GM12892 (cell line): ENCODE results near the gene ZNF827.
A peak's percentile ranks its signal among the peaks of the same experiment; 100 is the strongest.

Experiments used
- DNase-seq: peaks from one replicate; pipeline ENCODE4 v3.0.0; 2011; ENCODE audit not compliant: insufficient read length
- FAIRE-seq: peaks from 2 replicates; lab custom pipeline; 2011; peaks lifted over from hg19 to GRCh38; lab: Jason Lieb, UNC
- POLR2A ChIP-seq: IDR thresholded peaks from 2 replicates; pipeline ENCODE4 v1.6.1; 2011; ENCODE audit warnings: low read depth, low read length, control low read depth
- POLR2AphosphoS5 ChIP-seq: IDR thresholded peaks from 2 replicates; pipeline ENCODE4 v1.6.1; 2011; ENCODE audit warnings: low read depth, low read length, control low read depth
- TAF1 ChIP-seq: IDR thresholded peaks from 2 replicates; pipeline ENCODE4 v1.6.1; 2011; ENCODE audit warnings: low read depth, mild to moderate bottlenecking, control low read depth, low read length, borderline replicate concordance

Gene ZNF827

GRCh38 chr4:145772347-145772746 is 166.3 kb downstream of the ZNF827 start:
- no peak for TF ChIP-seq POLR2AphosphoS5
- DNase-seq (no peak), FAIRE-seq (no peak)

GRCh38 chr4:145770124-145770523 is 168.5 kb downstream of the ZNF827 start:
- FAIRE-seq (no peak), DNase-seq (no peak)
- no peak for TF ChIP-seq TAF1
- TF ChIP-seq POLR2AphosphoS5: no peak
- TF ChIP-seq POLR2A: no peak

- FAIRE-seq (no peak), DNase-seq (no peak)
- TF ChIP-seq POLR2AphosphoS5 (no peak), POLR2A (no peak), TAF1 (no peak)
Observed at GRCh38 chr4:145769450-145770037, 169.1 kb downstream of the ZNF827 start.

- no peak for DNase-seq
- no peak for FAIRE-seq
- no peak for TF ChIP-seq TAF1
- no peak for TF ChIP-seq POLR2AphosphoS5
- no peak for TF ChIP-seq POLR2A
Observed at GRCh38 chr4:145766273-145766672, 172.3 kb downstream of the ZNF827 start.

- FAIRE-seq: no peak
- no peak for DNase-seq
- no peak for TF ChIP-seq TAF1
- TF ChIP-seq POLR2A: no peak
- no peak for TF ChIP-seq POLR2AphosphoS5
Observed at GRCh38 chr4:145763399-145763798, 175.2 kb downstream of the ZNF827 start.

GRCh38 chr4:145762719-145763118 is 175.9 kb downstream of the ZNF827 start:
- no peak for FAIRE-seq
- no peak for DNase-seq
- TF ChIP-seq POLR2AphosphoS5: no peak

GRCh38 chr4:145760961-145761929 is 177.4 kb downstream of the ZNF827 start:
- FAIRE-seq (no peak), DNase-seq (no peak)
- TF ChIP-seq POLR2A (no peak), POLR2AphosphoS5 (no peak), TAF1 (no peak)

GRCh38 chr4:145760176-145760575 is 178.4 kb downstream of the ZNF827 start:
- FAIRE-seq (no peak), DNase-seq (no peak)
- TF ChIP-seq TAF1 (no peak), POLR2AphosphoS5 (no peak), POLR2A (no peak)

GRCh38 chr4:145757188-145757587 is 181.4 kb downstream of the ZNF827 start:
- no peak for FAIRE-seq
- TF ChIP-seq POLR2AphosphoS5: no peak
- no peak for TF ChIP-seq POLR2A
- no peak for TF ChIP-seq TAF1
- DNase-seq: no peak

GRCh38 chr4:145756244-145756643 is 182.4 kb downstream of the ZNF827 start:
- FAIRE-seq (peak; percentile 24), DNase-seq (no peak)
- TF ChIP-seq TAF1 (no peak), POLR2AphosphoS5 (no peak)

- no peak for DNase-seq
Observed at GRCh38 chr4:145755802-145756201, 182.8 kb downstream of the ZNF827 start.

GRCh38 chr4:145743641-145744040 is 195.0 kb downstream of the ZNF827 start:
- no peak for DNase-seq
- no peak for FAIRE-seq
- no peak for TF ChIP-seq POLR2AphosphoS5
- TF ChIP-seq TAF1: no peak
- no peak for TF ChIP-seq POLR2A

More at GRCh38 chr4:145755802-145756201, 182.8 kb downstream of the ZNF827 start:
- FAIRE-seq: no peak
- no peak for TF ChIP-seq POLR2A
